GM21423 (cell line): Measurements from ENCODE around the gene C20orf144.
"Not testable (repeated sequence)": the region's sequence is repeated elsewhere in the genome, so short reads cannot be mapped to it uniquely, and the experiment has no call there.

Source experiments
- ATAC-seq: cut with Tn5 transposase; IDR thresholded peaks from one replicate; pipeline ENCODE4 v1.9.1; 2021; ENCODE audit warnings: mild to moderate bottlenecking, moderate library complexity; ENCODE audit not compliant: unreplicated experiment

C20orf144 gene

GRCh38 chr20:33693741-33694638 lies 31.9 kb downstream of the C20orf144 start:
- ATAC-seq, result no peak

- ATAC-seq, result no peak
These were observed 32.5 kb downstream of the C20orf144 start for GRCh38 chr20:33694639-33695012.

- ATAC-seq, result no peak
These were observed 34.3 kb downstream of the C20orf144 start for GRCh38 chr20:33696448-33696847.

GRCh38 chr20:33697129-33697528 lies 35.0 kb downstream of the C20orf144 start:
- no peak for ATAC-seq

GRCh38 chr20:33698966-33699365 lies 36.8 kb downstream of the C20orf144 start:
- ATAC-seq, result not testable (repeated sequence)

- ATAC-seq, result not testable (repeated sequence)
These were observed 38.7 kb downstream of the C20orf144 start for GRCh38 chr20:33700696-33701441.

GRCh38 chr20:33701629-33702450 lies 39.7 kb downstream of the C20orf144 start:
- no peak for ATAC-seq

GRCh38 chr20:33702861-33703260 lies 40.7 kb downstream of the C20orf144 start:
- no peak for ATAC-seq

GRCh38 chr20:33703498-33704137 lies 41.5 kb downstream of the C20orf144 start:
- no peak for ATAC-seq

GRCh38 chr20:33704197-33704924 lies 42.2 kb downstream of the C20orf144 start:
- no peak for ATAC-seq

GRCh38 chr20:33707668-33708067 lies 45.5 kb downstream of the C20orf144 start:
- ATAC-seq, result no peak

- no peak for ATAC-seq
These were observed 47.3 kb downstream of the C20orf144 start for GRCh38 chr20:33709398-33709797.

- no peak for ATAC-seq
These were observed 47.9 kb downstream of the C20orf144 start for GRCh38 chr20:33709905-33710541.

GRCh38 chr20:33710681-33711445 lies 48.7 kb downstream of the C20orf144 start:
- no peak for ATAC-seq

GRCh38 chr20:33711446-33711738 lies 49.3 kb downstream of the C20orf144 start:
- ATAC-seq, result no peak
